Stimulated activated CD8-positive, alpha-beta memory T cell treated with anti-CD3 and anti-CD28 coated beads, Interleukin-15, amount 100 ng/mL, for 1 hour (primary cell): Measurements from ENCODE around the gene ARHGEF28.

Experiments used
- DNase-seq: peaks from one replicate; pipeline ENCODE4 v3.0.0-alpha.2; 2020; ENCODE audit warnings: low read depth

Gene ARHGEF28

DNA sequence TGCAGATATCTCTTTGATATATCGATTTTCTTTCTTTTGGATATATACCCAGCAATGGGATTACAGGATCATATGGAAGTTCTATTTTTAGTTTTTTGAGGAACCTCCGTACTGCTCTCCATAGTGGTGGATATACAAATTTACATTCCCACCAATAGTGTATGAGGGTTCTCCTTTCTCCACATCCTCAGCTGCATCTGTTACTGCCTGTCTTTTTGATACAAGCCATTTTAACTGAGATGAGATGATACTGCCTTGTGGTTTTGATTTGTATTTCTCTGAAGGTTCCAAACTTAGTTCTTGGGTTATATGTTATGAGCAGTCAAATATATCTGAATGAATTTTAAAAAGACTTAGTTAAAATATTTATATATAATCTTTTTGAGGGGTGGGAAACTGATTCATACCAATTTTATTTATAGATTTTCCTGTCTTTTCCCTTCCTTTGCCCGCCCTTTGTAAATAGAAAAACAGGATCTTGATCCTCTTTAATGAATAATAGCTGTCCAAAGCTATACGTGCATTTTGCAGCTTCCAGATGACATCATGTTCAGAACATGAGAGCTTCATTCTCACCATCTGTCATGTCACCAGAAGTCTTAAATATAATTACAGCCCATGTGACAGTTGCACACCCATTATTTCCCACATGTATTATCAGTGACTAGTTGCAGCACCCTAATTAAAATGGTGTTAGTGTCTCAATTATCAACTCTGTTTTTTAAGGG lies 6.2 kb upstream of the ARHGEF28 start:
- no peak for DNase-seq

DNA sequence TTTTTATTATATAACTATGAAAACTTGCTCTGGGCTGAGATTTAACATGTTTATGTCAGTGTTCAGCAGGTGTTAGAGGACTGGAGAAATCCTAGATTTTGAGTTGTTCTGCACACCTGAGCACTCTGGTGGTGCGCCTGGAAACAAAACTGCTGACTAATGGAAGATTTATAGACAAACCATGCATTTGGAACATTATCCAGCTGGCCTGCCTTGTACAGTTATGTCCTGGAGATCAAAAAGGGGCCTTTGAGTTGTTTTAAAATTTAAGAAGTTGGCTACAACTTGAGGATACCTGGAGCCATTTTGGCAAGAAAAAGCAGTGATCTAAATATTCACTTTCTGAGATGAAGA lies 5.7 kb upstream of the ARHGEF28 start:
- no peak for DNase-seq

- DNase-seq, result no peak
These were observed 2.9 kb upstream of the ARHGEF28 start for GRCh38 chr5:73623060-73623459.

DNA sequence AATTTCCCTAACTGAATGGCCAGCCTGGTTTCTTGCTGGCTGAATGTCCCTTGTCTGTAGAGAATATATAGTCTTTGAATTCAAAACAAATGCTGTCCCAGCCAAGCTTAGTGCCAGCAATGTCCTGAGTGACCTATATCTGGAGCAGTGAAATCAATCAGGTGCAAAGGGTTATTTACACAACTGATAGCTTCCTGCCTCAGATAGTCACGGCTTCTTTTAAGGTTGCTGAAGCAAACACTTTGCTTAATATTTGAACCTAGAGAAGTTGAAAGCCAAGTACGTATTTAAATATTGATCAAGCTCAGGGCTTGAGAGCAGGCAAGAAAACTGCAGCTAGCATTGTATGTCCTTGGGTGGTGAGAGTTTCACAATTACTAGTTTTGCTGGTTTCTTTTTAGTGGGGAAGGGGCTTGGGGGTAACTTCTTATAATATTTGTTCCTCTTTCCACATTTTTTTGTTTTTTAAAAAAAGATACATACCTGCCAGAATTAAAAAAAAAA lies 2.0 kb upstream of the ARHGEF28 start:
- no peak for DNase-seq

DNA sequence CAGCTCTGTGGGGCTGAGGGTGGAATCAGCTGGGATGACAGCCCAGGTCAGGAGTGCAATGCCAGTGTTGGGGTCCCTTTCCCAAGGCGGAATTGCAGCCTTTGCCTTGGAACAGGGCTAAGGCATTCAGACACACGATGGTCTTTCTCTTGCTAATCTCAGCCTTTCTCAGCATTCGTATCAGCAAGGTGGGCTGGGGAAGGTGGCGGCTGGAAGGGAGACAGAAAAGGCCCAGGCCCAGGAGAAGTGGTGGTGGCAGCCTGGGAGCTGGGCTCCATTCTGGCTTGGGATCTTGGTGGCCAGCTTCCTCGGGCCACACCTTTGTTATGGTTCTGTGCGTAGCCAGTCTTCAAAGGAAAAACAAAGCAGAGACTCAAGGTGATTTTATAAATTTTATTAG lies 1.1 kb upstream of the ARHGEF28 start:
- no peak for DNase-seq

GRCh38 chr5:73625372-73625943 lies 538 bp upstream of the ARHGEF28 start:
- no peak for DNase-seq

GRCh38 chr5:73626814-73627313 lies 868 bp downstream of the ARHGEF28 start:
- DNase-seq, result no peak

DNA sequence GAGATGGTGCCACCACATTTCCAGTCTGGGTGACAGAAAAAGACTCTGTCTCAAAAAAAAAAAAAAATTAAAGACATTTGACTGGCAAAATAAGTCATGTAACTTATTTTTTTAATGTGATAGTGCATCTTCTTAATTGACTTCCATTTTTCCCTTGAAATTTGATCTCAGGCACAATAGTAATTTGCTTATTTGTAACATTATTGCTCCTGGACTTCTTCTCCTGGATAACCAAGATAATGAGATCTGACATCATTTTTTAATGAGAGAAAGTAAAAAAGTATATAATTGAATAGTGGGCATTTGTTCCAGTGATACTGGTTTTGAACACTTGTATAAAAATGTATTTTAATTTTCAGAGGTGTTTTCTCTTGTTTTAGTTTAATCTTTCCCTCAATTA lies 3.5 kb downstream of the ARHGEF28 start:
- no peak for DNase-seq

DNA sequence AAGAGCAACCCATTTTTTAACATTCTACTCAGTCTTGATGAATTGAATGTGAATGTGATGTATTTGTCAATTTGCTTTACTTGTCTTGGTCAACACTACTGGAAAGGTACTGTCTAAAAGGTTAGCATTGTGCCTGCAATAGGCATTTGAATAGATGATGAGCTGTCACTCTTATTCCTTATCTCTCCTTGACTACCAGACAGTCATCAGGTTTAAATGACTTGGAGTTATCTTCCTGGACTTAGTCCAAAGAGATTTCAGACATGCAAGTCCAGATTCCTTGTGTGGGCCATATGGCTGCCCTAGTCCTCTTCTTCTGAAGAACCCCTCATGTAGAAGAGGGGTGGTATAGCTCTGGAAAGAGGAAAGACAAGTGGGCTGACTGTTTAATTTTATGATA lies 4.8 kb downstream of the ARHGEF28 start:
- no peak for DNase-seq

GRCh38 chr5:73631500-73631899 lies 5.5 kb downstream of the ARHGEF28 start:
- DNase-seq, result no peak

DNA sequence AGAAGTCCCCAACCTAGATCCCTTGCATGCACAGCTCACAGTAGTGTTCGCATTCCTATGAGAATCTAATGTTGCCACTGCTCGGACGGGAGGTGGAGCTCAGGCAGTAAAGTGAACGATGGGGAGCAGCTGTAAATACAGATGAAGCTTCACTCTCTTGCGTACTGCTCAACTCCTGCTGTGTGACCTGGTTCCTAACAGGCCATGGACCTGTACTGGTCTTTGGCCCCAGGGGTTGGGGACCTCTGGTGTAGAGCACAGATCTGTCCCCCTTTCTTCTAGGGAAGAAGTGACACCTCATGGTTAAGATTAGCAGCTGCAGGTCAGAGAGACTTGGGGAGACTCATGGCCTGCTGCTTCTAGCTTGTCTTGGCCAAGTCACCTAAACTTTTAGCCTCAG lies 7.1 kb downstream of the ARHGEF28 start:
- DNase-seq, result no peak

DNA sequence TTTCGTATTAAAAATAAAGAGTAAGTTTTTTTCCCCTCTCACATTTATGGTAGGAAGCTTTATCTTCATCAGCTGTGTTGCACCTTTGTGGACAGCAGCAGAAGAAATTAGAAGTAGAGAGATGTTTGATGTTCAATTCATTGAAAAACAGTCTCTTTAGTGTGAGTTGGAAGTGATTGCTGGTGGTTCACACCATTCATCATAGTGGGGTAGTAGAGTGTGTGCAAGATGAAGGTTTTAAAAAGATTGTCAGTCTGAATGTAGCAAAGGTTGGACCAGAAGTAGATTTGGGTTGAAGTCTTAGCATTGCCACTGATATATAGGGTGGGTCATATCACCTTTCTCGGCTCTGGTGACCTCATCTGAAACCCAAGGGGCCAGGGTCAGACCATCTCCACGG lies 10.4 kb downstream of the ARHGEF28 start:
- DNase-seq, result no peak

DNA sequence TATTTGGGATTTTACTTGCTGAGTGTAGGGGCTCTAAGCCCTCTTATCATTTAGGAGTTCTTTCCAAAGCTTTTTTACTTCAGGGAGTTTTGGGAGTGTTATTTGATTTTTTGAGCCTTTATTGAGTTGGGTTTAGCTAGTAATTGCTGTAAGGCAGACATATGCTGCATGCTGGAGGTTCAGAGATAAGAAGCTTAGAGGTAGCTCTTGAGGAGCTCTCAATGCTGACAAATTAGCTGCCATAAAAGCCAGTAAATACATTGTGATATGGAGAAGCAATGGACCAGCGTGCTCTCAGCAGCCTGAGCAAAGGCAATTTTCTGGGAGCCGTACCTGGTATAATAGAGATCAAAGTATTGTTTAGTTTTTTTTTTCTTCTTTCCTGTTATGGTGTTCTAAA lies 11.6 kb downstream of the ARHGEF28 start:
- DNase-seq, result no peak

DNA sequence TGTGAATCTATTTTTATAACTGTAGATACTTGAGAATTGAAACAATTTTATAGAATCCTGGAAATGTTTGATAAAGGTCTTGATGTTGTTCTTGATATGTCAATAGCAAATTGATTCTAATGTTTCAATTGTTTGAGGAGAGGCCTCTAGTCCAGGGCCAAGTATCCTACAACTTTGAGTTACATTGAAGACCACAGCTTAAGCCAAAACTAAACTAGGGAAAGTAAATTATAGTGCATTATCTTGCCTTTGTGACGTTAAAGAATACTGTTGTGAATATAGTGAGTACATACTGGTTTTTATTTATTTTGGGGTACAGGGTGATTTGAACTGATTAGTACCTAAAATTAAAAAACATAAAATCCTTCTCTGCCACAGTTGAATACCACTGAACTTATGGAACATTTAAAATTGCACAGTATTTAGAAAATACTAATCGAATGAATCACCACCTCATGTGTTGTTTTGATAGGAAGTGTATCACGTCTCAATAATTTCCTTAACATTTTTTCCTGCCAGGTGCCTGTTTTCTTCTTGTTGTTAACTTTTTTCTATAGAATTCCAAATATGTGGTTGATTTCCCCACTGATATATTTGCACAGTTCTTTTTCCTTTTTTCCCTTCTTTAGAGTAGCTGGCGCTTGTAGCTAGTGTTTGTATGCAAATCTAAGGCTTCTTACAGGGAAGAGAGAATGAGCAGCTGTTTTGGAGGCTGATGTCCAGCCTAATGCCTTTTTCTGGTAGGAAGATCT lies 12.5 kb downstream of the ARHGEF28 start:
- no peak for DNase-seq

- DNase-seq, result no peak
These were observed 14.9 kb downstream of the ARHGEF28 start for GRCh38 chr5:73640861-73641320.

GRCh38 chr5:73641811-73642210 lies 15.8 kb downstream of the ARHGEF28 start:
- no peak for DNase-seq

DNA sequence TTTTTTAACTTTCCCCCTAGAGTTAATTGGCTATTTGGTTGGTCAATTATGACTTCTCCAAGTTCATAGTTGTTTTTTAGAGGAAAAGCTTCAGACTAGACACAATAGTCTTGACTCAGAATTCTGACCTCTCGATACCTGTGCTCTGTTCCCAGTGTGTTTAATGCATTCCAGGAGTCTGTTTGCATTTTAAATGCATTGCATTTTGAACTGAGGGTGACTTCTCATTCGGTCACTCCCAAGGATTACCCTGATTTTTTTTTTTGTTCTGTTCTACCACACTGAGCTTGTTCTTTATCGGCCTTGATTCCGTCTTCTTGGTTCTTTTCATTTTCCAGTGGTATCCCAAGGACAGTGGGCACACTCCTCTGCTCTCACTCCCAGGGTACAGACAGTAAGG lies 16.3 kb downstream of the ARHGEF28 start:
- DNase-seq, result no peak

- DNase-seq, result no peak
These were observed 18.5 kb downstream of the ARHGEF28 start for GRCh38 chr5:73644385-73644963.

DNA sequence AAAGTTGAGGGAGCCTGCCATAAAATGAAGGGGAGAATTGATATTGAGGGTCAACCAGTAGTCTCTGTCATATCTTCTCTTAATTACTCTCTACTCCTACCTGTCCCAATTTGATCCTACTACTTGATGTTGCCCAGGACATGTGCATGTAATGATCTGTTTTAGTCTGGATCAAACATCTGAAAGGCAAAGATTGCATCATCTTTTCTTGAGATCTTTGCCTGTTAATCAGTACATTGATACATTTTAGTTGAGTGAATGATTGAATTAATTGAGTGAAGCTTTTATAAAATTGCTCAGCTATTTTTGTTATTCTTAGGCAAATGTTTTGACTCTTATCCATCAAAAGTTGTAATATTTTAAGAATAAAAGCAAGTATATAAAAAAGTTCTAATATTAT lies 21.7 kb downstream of the ARHGEF28 start:
- DNase-seq, result no peak

GRCh38 chr5:73648515-73648914 lies 22.5 kb downstream of the ARHGEF28 start:
- DNase-seq, result no peak

DNA sequence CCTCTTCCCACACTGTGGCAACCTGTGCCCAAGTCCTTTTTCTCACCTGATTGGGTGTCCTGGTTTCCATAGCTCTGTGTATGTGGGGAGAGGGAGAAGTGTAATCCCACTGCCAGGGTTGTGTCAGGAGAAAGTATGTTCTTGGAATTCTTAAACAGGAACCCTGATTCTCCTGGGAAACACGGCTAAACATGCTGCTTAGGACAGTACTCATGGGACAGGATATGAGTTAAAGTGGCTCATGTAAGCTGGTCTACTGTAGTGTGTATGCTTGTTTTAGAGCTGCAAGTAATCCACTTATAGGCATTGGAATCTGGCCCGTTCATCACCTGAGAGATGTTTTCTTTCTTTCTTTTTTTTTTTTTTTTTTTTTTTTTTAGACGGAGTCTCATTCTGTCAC lies 23.9 kb downstream of the ARHGEF28 start:
- DNase-seq, result no peak

- no peak for DNase-seq
These were observed 26.4 kb downstream of the ARHGEF28 start for GRCh38 chr5:73652391-73652790.
